ENCODE measurements around the gene VAPA.

GRCh38 chr18:9947248-9947647 lies 33.4 kb downstream of the VAPA start:
- TF ChIP-seq CTCF (IDR thresholded peaks at IDR 0.05; ENCODE audit: low read depth, low read length) (no peak), POLR2A (IDR thresholded peaks at IDR 0.05; ENCODE audit: extremely low read depth, insufficient read length) (no peak), MAX (IDR thresholded peaks at IDR 0.05; ENCODE audit: low read depth, low read length) (no peak)

Data from NB4 (cell line).